ENCODE results near the gene TMEM238. TPM values are rescaled to one million over a fixed set of nuclear protein-coding genes. Genes with fewer than 3 reads are reported as not detected.

Gene TMEM238
- total and polyA plus RNA-seq, 9 of the 15 experiments (the other 6 are each of a cell fraction or from before 2014, with no cell fraction given): 0.18 to 5.1 (median 1.3) TPM; not detected in 4

GRCh38 chr19:55407800-55408532 lies 23.9 kb upstream of the TMEM238 start:
- peak overlapping the region; percentile 100 for H3K27ac ChIP-seq (ENCODE audit: extremely low read depth, low read depth, low read length)
- ChIA-PET POLR2A (interaction anchor here (0.6 to 6.6 kb wide), 49 partner anchors 10 to 390 kb away, joined by 3 to 195 read pairs (median 4); partner anchors contain the start of genes DNAAF3, ISOC2, PPP1R12C and PPP6R1), CTCF (ENCODE audit: low intra/inter-chr PET ratio) (no interaction called here)
- peaks cover 42% of the 10 kb centered on the region for H3K79me2 ChIP-seq (ENCODE audit: control insufficient read depth, insufficient read depth, low read length)
- H2AFZ ChIP-seq (ENCODE audit: low read depth, low read length): peak overlapping the region; percentile 98
- H3K36me3 ChIP-seq (ENCODE audit: control insufficient read depth, insufficient read depth, low read length): peaks cover 37% of the 10 kb centered on the region
- ATAC-seq (peak; percentile 97), DNase-seq (ENCODE audit: extremely low read depth in 1 of 4, low spot score in 3 of 4) (peak; percentile 97 to 100 (median 98)), FAIRE-seq (peak; percentile 99)
- peak overlapping the region; percentile 96 for H3K4me2 ChIP-seq (ENCODE audit: insufficient read depth, low read length)
- peaks cover 6% of the 10 kb centered on the region for H3K9me1 ChIP-seq (ENCODE audit: control insufficient read depth, insufficient read depth, low read length)
- intact Hi-C loops (cut with micrococcal nuclease): no loop called here
- in situ Hi-C loops (cut with MboI): no loop called here
- H3K4me3 ChIP-seq: peak overlapping the region; percentile 98
- peaks cover 22% of the 10 kb centered on the region for H4K20me1 ChIP-seq (replicated peaks; ENCODE audit: control insufficient read depth, insufficient read depth, low read length)
- no peaks in the 10 kb centered on the region for H3K27me3 ChIP-seq (ENCODE audit: control insufficient read depth in 2 of 2, insufficient read depth in 2 of 2, low read length in 2 of 2)
- H3K9ac ChIP-seq (ENCODE audit: insufficient read depth in 1 of 2, low read depth in 2 of 2, low read length in 2 of 2): peak overlapping the region; percentile 95 to 99
- H3K4me1 ChIP-seq (replicated peaks in 1 of 2; ENCODE audit: control insufficient read depth in 2 of 2, insufficient read depth in 2 of 2, low read length in 2 of 2): peaks cover 19 to 38% of the 10 kb centered on the region in 2 experiments
- H3K9me3 ChIP-seq (replicated peaks; ENCODE audit: control insufficient read depth, insufficient read depth, low read depth, low read length): peaks cover 18% of the 10 kb centered on the region
- no TSS peak for BruUV-seq (replicated peaks)
- under 1% methylated on average over 65 of the region's 72 CpGs for WGBS (ENCODE audit: insufficient coverage, low coverage, missing lambda C conversion rate)
- TF ChIP-seq NUFIP1 (IDR thresholded peaks at IDR 0.05; ENCODE audit: partially characterized antibody) (no peak), PBX2 (CRISPR knock-in tag; IDR thresholded peaks at IDR 0.05; ENCODE audit: low read depth) (peak; percentile 51; the same call in 1 of the 2 replicates), PBX2 (tag; conservative IDR thresholded peaks at IDR 0.05; ENCODE audit: low read depth) (peak; percentile 96), NR2C2 (CRISPR knock-in tag; IDR thresholded peaks at IDR 0.05) (no peak), NR2C2 (tag; IDR thresholded peaks at IDR 0.05) (peak; percentile 84), PCBP1 (IDR thresholded peaks at IDR 0.05; ENCODE audit: low read depth, low read length, poor library complexity, severe bottlenecking) (peak; percentile 16), CBFA2T3 (IDR thresholded peaks at IDR 0.05) (no peak), ZNF12 (CRISPR knock-in tag; IDR thresholded peaks at IDR 0.05) (peak; percentile 79), ZNF764 (CRISPR knock-in tag; IDR thresholded peaks at IDR 0.05; ENCODE audit: low read depth) (no peak), JUND (IDR thresholded peaks at IDR 0.05; ENCODE audit: borderline replicate concordance, low read depth, low read length) (peak; percentile 54), JUND (tag; IDR thresholded peaks at IDR 0.05; ENCODE audit: borderline replicate concordance, low read depth, low read length) (no peak), SMARCC2 (IDR thresholded peaks at IDR 0.05; ENCODE audit: low read depth) (no peak)
- TF ChIP-seq, protein P1, sequence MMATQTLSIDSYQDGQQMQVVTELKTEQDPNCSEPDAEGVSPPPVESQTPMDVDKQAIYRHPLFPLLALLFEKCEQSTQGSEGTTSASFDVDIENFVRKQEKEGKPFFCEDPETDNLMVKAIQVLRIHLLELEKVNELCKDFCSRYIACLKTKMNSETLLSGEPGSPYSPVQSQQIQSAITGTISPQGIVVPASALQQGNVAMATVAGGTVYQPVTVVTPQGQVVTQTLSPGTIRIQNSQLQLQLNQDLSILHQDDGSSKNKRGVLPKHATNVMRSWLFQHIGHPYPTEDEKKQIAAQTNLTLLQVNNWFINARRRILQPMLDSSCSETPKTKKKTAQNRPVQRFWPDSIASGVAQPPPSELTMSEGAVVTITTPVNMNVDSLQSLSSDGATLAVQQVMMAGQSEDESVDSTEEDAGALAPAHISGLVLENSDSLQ (IDR thresholded peaks at IDR 0.05): peak; percentile 99
- TF ChIP-seq, protein P2, sequence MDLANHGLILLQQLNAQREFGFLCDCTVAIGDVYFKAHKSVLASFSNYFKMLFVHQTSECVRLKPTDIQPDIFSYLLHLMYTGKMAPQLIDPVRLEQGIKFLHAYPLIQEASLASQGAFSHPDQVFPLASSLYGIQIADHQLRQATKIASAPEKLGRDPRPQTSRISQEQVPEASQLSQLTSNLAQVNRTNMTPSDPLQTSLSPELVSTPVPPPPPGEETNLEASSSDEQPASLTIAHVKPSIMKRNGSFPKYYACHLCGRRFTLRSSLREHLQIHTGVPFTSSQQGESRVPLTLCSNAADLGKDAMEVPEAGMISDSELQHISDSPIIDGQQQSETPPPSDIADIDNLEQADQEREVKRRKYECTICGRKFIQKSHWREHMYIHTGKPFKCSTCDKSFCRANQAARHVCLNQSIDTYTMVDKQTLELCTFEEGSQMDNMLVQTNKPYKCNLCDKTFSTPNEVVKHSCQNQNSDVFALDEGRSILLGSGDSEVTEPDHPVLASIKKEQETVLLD (IDR thresholded peaks at IDR 0.05): peak; percentile 98

Data from K562 (cell line).